SKM-1 treated with dmso at 0.1 percent for 144 hours (cell line): ENCODE results near the gene ASB10.

Experiments used
- DNase-seq: peaks from one replicate; lab custom pipeline; 2025; ENCODE audit not compliant: unreplicated experiment; lab: John Stamatoyannopoulos, UW

ASB10 gene

DNA sequence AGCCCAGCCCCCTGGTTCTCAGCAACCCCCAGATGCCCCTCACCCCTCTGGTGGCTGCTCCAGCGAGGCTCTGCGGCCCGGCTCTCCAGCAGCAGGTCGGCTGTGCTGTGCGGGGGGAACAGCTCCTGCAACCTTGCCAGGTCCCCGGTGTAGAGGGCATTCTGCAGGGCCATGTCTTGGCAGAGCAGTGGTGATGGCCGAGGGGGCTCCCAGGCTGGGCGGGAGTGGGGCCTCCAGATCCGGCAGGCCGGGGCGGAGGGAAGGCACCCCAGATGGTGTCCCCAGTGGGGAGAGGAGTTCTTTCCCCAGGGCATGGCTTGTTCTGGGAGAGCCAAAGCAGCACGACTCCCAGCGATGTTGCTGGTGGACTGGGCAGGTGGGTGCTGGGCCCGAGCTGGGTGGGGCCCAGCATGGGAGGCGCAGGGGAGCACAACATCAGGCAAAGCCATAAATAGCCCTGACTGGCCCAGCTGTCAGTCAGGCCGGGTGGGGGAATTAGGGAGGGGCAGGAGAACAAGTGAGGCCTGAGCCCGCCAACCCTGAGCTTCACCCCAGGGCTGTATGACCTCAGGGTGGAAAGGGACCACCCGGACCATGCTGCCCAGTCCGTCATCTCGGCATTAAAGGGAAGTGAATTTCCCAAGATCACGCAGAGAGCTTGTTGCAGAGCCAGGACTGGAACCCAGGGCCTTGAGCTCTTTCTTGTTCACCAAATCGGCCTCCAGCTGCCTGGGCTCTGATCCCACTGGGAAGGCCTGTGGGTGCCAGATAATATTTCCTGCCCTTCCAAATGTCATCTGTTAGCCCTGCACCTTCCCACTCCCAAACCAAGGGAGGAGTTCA lies 580 bp upstream of the ASB10 start:
- DNase-seq = no peak

DNA sequence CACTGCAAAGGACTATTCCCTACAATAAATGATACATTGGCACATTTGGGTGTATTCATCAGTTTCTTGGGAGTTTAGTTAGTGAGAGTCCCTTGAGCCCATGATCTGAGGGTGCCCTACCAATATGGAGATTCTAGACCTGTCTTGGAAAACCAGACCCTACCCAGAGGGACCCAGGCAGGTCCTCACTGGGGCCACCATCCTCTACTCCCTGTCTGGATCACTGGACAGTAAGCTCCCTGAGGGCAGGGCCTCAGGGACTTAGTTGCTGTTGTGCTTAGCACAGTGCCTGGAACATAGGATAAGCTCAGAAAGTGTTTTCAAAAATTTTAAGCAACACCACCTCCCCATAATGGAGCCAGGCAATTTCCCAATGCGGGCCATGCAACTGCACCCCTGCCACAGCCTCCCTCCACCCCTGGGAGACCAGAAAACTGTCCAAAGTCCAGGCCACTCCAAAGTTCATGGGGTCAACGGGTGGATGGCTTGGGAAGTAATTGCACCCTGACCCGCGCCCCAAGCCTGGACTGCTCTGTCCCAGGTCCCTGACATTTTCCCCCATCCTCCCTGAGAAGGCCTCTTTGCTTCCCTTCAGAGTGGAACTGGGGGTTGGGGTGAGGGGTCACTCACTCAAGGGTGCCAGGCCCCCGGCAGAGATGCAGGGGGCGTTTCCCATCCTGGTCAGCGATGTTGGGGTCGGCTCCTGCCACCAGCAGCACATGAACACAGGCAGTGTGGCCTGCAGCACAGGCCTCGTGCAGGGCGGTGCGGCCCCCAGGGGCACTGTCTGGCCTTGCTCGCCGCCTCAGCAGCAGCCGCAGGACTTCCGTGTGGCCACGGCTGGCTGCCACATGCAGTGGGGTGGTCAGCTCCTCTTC lies 1.0 kb downstream of the ASB10 start:
- no peak for DNase-seq

DNA sequence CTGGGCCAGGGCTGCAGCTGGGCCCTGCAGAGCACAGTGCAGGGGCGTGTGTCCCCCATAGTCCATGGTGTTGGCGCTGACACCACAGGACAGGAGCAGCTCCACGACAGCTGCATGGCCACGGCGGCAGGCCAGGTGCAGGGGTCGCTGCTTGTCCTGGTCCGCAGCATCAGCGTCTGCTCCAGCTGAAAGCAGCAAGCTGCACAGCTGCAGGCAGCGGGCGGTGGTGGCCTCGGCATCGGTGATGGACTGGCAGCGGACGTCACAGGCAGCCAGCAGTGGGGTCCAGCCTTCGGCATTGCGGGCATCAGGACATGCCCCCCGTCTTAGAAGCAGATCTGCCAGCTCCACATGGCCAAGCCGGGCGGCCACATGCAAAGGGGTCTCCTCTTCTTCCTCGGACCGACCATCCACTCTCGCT lies 6.0 kb downstream of the ASB10 start:
- DNase-seq = no peak

DNA sequence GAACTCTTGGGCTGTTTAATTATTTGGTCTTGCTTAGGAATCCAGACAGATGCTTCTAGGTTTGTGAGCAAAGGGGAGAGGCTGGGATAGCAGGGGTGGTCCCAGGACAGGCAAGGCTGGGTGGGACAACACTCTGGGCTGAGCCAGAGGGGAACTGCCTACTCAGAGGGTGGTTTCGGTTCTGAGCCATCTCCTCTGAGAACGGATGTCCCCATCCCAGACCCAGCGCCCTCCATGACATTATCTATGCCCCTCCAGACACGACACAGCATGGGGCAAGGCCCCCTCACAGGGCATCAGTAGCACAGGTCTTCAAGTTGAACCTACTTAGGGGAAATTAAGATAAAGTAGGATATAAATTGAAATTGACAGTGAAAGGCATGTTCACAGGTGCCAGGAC lies 7.1 kb downstream of the ASB10 start:
- no peak for DNase-seq

DNA sequence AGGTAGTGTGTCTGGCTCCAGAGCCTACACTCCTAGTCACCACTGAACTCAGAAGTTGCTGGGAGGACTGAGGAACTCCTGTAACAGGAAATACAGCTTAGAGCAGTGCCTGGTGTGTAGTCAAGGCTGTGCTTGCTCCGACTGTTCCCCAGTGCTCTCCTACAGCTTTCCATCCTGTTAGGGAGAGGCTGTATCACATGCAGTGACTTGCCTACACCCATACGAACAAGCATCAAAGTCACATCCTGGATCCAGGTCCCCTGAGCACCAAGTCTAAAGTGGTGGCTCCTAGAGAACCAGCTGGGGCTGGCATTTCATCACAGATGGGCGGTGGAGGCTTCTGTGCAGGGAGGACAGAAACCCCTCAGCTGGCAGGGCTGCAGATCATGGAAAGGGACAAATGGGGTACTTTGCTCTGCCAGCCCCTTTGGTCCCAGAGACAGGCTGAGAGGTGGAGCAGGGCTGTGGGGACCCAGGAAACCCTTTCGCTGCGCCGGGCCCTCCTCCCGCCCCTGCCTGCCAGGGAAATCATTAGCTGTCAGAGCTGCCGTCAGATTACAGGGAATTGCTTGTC lies 7.7 kb downstream of the ASB10 start:
- DNase-seq = no peak

DNA sequence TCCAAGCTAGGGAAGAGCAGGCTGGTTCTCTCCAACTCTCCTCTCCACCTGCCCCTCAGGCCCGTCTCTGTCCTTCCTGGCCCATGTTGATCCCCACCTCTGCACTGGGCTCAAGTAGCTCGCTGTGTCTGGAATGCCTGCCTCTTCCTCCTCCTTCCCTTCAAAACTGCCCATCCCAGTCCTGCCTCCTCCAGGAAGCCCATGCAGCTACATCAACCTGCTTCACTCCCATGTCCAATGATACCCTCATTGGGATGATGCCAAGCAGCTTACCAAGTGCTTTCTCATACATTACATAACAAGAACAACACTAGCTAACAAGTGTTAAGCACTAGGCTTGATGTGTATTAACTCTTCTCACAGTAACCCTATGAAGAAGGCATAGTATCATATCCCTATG lies 8.2 kb downstream of the ASB10 start:
- DNase-seq = no peak

DNA sequence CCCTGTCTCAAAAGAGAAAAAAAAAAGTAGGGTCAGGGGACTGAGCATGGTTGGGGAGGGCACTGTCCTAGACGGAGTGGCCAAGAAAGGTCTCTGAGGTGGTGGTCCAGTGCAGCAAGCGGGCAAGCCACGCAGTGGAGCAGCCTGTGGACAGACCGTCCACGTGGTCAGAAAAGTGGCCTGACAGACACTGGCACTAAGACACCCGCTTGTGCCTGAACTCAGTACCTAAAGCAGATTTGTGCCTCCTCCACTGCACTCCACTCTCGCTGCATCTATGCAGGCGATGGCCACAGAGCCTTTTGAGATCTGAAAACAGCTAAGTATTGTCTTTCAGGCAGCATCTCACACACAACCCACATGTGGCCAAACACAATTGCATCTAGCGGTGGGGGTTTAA lies 8.8 kb downstream of the ASB10 start:
- no peak for DNase-seq

DNA sequence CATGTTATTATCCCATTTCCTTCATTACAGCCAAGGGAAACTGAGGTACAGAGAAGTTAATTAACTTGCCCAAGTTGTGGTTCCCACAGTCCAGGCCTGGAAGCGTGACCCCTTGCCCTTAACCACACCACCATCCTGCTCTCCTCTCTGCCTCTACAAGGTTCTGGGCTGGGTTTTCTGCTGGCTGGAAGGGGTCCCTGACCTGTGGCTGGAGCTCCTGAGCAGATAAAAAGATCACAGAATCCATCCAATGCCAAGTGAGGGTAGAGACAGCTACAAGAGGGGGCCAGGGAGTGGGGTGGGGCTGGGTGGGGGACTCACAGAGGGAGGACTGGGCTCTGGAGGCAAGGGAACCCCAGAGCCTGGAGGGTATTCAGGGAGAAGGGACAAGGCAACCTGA lies 9.7 kb downstream of the ASB10 start:
- DNase-seq = no peak

DNA sequence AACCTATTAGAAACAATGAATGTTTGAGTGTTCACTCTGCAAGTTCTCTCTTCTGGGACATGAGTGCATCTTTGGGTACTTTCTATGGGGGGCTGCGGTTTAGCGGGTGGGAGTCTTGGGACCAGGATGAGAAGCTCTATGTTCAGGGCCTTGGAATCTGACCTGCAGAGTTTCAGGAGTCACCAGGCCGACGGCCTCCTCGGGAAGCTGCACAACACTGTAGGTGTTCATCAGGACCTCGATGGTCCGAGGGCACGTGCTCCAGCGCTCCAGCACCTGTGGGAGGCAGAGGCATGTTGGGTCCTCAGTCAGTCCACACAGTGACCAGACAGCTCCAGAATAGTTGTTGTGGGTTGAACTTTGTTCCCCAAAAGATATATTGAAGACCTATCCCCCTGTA lies 10.6 kb downstream of the ASB10 start:
- no peak for DNase-seq

DNA sequence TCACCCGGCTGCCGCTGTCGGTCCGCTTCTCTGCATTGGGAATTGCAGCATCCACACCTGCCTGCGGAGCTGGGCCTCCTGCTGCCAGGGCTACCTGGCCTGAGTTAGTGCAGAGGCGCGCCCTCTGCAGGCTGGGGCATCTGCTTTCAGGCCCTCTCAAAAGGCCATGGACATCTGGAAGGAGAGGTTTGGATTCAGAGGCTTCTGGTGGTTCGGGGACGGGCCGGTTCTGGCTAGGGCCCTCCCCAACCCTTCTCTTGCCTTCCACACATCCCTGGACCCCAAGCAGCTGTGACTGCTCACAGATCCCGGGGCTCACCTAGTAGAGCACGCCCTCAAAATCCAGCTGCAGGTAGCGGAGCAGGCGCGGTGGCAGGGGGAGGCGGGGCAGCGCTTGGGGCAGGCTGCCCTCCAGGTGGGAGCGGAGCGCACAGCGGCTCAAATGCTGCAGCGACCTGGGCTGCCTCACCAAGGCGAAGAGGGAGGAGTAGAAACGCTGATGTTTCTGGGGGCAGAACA lies 11.2 kb downstream of the ASB10 start:
- no peak for DNase-seq

DNA sequence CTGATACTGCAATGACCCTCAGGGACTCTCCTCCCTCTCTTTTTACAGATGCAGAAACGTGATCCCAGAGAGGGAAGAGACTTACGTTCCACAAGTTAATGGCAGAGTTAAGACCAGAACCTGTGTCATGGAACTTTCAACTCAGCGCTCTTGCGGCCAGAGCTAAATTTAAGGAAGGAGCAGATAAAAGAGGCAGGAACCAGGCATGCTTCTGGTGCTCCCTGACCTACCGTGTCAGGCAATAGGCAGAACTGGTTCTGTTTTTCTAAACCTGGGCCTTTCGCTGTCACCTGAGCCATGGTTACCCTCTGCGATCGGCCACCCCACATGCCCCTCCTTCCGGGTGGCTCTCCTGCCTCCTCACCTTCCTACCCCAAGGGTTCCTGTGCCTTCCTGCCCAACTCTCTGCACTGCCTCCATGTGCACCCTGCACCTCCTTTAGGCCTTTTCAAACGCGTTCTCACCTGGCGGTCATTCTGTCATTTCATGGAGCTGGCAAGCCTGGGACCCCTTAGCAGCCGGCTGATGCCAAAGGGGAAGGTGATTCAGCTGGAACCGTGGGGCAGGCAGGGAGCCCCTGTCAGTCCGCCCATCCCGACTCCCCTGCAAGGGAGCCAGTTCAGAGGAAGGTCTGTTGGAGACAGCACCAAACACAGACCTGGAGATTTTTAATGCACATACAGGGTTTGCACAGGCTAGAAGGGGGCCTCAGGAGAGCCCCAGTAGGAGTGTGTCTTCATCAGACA lies 11.8 kb downstream of the ASB10 start:
- no peak for DNase-seq

DNA sequence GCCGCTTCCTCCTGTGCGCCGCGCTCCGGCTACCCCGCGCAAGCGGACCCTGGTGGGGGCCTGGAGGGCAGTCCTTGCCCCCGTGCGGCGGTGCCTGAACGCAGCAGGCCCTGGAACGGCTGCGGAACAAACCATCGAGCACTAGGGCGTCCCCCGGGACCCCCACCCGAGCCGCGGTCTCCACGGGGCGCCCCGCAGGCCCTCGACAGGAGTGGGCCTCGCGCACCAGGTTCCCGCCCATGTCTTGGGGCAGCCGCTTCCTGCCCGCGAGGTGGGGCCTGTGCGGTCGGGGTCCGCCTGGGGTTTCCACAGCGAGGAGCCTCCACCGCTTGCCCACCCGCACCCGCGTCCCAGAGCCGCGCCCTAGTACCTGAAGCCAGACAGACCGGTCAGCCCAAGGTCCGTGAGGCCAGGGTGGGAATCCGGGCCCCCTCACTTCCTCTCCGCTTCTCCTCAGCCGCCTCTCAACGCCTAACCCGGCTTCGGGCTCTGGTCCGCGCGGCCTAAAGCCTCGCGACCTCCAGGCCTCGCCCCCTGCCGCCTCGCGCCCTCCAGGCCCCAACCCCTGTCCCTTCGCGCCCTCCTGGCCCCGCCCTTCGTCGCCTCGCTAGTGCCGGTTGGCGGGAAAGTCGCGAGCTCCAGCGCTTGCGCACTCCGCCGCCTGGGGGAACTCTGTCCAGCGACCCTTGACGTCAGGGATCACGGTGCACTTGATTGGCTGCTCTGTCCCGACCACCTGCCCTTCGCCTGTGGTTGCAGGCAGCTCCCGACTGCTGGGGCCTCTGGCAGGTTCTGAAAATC lies 12.6 kb downstream of the ASB10 start:
- no peak for DNase-seq

DNA sequence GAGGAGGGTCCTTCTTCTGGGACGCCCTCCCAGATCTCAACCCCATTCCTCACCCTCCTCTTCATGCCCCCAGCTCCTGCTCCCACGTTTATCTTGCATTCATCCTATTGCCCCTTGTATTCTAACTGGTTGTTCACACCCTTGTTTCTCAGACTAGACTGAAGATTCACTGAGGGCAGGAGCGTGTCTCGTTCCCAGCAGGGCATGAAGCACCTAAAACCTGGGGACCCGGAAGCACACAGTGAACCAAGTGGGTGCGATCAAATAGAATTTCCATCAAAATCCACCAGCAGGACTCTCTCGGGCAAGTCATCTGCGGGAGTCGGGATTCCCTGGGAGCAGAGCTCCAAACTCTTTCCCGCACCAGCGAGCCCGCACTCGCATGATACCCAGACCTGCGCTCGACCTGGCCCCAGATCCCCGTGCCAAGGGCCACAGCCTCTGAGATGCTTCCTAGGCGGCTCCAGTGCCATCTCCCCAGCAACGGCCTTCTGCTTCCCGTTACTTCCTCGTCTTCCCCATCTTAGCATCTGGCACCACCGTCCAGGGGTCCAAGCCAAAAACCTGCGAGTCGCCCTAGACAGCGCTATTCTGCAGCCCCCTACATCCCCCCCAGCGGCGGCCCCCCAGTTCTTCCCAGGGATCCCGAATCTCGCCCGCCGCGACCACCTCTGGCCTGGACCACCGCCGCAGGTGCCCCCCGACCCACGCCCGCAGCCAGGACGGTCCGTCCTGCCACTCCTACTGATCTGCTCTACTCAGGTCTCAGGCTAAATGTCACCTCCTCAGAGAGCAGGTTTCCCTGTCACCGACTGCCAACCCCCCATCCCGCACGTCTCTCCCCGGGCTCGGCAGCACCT lies 13.4 kb downstream of the ASB10 start:
- no peak for DNase-seq

DNA sequence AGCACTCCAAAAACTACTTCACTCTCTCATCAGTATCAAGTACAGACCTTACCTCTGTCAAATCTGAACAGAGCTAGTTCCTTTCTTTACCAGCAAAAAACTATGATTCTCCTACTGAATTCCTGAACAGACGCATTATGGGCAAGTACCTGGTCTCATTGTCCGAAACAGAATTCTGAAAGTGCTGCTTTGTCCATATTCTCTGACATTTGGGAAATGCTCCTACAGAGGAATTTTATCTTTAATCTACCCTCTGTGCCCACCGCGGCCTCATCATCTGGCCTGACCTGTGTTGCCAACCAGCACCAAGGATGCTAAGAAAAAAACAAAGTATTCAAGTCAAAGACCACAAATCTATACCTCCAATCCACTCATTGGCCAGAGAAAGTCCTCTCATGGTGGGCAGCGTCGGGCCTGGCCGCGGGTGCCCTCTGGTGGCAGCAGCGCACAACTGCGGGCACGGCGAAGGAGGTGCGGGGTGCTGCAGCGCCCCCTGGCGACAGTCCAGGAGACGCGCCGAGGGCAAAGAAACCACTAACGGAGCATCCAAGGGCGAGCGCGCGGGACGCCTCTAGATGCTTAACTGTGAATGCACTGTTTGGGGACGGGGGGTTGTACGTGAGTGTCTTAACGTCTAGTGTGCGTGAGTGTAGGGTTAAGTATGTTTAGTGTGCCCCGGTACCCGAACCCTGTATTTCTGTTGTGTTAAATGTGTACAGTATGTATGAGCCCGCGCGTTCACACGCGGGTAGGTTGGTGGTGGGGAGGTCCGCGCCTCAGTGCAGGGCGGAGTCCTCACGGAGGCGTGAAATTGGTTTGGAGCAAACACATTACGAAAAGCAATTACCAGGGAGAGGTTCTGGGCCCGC lies 14.5 kb downstream of the ASB10 start:
- DNase-seq = peak; percentile 27

DNA sequence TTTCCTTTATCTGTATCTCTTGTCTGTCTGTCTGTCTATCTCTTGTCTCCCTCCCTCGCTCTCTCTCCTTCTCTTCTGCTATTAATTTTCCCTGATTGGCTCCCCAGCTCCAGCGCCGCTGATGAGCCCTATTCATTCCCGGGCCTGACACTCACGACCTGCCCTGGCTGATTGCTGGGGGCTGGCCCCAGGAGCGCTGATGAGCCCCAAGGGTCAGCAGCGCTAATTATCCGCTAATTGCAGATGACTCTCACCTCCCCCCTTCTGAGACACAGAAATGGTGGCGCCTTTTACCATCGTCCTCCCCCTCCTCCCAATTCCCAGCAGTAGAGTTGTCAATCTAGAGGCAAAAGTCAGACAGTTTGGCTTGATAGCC lies 18.3 kb downstream of the ASB10 start:
- DNase-seq = no peak

DNA sequence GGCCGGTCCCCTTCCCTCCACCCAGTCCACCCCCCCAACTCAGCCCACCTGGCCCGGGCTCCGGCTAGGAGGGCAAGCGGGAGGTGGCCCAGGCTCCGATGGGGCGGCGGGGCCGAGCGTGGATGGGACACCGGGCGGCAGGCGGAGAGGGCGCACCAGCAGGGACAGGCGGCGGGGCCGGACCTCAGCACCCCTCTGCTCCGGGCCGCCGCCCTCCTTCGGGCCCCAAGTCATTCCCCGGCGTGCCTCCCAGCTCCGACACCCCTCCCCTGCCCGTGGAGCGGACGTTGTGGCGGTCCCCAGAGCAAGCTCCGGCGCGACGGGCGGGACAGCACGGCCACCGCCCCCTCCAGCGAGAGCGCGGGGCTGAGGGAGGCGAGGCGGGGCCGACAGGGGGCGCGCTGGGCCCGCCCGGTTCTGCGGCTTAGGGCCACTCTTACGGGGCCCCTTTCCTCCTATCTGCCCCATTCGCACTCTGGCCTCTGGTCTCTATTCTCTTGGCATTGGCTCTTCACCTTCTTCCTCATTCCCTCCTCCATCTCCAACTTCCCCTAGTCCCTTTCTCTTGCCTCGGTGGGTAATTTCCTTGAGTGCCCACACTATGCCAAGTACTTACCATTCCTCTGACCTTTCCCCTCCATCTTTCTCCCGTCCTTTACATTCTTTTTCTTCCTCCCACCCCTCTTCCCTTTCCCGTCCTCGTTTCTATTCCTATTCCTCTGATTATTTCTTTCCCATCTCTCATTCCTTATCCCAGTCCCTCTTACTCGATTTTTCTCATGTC lies 18.9 kb downstream of the ASB10 start:
- DNase-seq = no peak

DNA sequence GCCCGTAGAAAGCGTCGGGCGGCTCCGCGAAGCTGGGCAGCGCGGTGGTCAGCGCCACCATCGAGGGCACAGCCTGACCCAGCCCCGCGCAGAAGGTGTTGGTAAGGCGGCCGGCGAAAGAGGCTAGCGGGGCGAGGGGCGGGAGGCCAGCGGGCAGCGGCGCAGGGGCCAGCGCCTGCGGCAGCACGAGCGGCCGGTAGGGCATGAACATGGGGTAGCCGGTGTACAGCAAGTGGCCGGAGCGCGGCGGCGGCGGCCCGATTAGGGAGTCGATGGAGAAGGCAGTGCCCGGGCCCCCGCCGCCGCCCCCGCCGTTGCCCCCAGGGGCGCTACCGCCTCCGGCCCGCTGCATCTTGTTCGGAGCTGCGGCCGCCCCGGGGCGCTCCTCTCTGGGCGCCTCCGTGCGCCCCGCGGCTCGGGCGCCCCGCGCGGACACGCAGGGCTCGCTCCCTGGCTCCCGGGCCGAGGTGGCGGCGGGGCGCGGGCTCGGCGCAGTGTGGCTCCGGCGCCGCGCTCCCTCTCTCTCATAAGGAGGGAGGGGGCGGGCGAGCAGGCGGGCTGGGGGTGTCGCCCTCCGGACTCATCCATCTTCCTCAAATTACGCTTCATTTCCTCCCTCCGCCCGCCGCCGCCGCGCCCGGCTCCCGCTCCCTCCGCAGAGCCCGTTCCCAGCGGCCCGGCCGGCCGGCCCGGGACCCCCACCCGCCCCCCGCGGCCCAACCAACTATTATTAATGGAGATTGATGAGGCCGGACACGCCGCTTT lies 19.7 kb downstream of the ASB10 start, which contains the start of gene GBX1:
Gene GBX1 (minus strand): TSS at position 498 of the 765 bp plus-strand sequence. CDS start 146 bp downstream, at position 352.
- no peak for DNase-seq
